ENCODE results near the gene PRAME. TPM values are rescaled to one million over a fixed set of nuclear protein-coding genes. Genes with fewer than 3 reads are reported as not detected.

Gene PRAME
- total RNA-seq, 1 experiment from 2014 or later, result not detected

DNA sequence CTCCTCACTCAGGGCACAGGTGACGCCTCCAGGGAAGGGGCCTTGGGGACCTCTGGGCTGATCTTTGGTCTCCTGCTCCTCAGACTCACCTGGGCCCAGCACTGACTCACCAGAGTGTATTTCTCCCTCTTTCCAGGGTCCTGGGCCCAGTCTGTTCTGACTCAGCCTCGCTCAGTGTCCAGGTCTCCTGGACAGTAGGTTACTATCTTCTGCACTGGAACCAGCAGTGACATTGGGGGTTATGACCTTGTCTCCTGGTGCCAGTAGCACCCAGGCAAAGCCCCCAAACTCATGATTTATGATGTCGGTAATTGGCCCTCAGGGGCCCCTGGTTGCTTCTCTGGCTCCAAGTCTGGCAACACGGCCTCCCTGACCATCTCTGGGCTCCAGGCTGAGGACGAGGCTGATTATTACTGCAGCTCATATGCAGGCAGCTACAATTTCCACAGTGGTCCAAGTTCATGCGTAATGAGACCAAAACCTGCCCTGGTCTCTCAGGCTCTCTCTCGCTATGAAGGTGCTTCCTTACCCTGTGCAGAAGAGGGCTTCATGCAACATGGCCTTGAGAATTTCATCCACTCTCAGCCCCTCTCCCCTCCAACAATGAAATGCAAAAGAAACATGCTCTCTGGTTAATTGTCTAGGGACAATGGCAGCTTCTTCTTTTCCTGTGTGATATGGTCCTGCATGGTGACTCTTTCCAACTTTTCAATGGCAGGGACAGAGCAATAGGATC, 21.0 kb upstream of the PRAME start:
- Histone ChIP-seq H3K9me3 (ENCODE audit: insufficient read depth, low read depth) (no peaks in the 10 kb centered on the region), H2AFZ (no peak overlapping the region), H3F3A (ENCODE audit: insufficient read depth, low read depth) (no peaks in the 10 kb centered on the region), H3K4me3 (no peak overlapping the region), H3K9me2 (ENCODE audit: insufficient read depth) (no peaks in the 10 kb centered on the region), H3K4me2 (no peak overlapping the region), H3K79me2 (ENCODE audit: low read depth) (no peaks in the 10 kb centered on the region), H3K4me1 (replicated peaks; ENCODE audit: insufficient read depth) (no peaks in the 10 kb centered on the region), H4K20me1 (ENCODE audit: insufficient read depth) (no peaks in the 10 kb centered on the region), H3K27ac (no peak overlapping the region), H3K36me3 (ENCODE audit: low read depth) (no peaks in the 10 kb centered on the region), H3K27me3 (ENCODE audit: insufficient read depth, low read depth) (peaks cover 30% of the 10 kb centered on the region)
- no TSS peak for BruUV-seq (replicated peaks)
- intact Hi-C loops (cut with micrococcal nuclease; ENCODE audit: unreplicated experiment), result loop anchor here (10.0 kb wide), 2 partner anchors 375 to 545 kb away; no protein-coding TSS in a partner anchor
- no peak for TF ChIP-seq CTCF (conservative IDR thresholded peaks at IDR 0.05)
- CTCF ChIA-PET, result no interaction called here
- POLR2A ChIA-PET (ENCODE audit: unreplicated experiment), result no interaction called here
- DNase-seq, result no peak

- no peak for DNase-seq
- no peak overlapping the region for H2AFZ ChIP-seq
Measured at GRCh38 chr22:22578702-22579424, 19.8 kb upstream of the PRAME start.

DNA sequence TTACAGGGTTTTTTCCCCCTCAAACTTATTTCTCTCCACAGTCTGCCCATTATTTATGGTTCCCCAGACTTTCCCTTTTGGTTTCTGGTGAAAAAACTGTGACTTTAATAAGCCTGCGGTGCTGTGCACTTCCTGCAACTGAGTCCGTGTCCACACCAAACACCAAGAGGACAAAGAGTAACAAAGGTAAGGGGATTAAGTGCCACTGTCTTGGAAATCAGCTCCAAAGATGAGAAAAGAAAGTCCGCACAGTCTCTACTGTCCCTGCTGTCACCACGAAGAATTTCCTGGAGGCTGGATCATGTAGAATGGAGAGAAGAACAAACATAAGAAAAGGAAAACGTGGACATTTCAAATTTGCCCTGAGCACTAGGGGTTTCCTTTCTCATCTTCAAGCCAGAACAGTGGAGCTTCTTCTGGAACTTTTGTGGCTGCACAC, 17.9 kb upstream of the PRAME start:
- no peak for TF ChIP-seq CTCF (conservative IDR thresholded peaks at IDR 0.05)
- no peak for TF ChIP-seq EZH2 (IDR thresholded peaks at IDR 0.05; ENCODE audit: low read depth)
- no peak for DNase-seq
- POLR2A ChIA-PET (ENCODE audit: unreplicated experiment), result no interaction called here
- Histone ChIP-seq H2AFZ (no peak overlapping the region), H3K4me2 (no peak overlapping the region), H3K4me3 (no peak overlapping the region), H3K4me1 (replicated peaks; ENCODE audit: insufficient read depth) (no peaks in the 10 kb centered on the region), H3K27me3 (ENCODE audit: insufficient read depth, low read depth) (peaks cover 20% of the 10 kb centered on the region), H3K27ac (no peak overlapping the region), H3K79me2 (ENCODE audit: low read depth) (no peaks in the 10 kb centered on the region), H3K9me3 (ENCODE audit: insufficient read depth, low read depth) (no peaks in the 10 kb centered on the region), H3F3A (ENCODE audit: insufficient read depth, low read depth) (no peaks in the 10 kb centered on the region), H3K36me3 (ENCODE audit: low read depth) (no peaks in the 10 kb centered on the region), H3K9me2 (ENCODE audit: insufficient read depth) (no peaks in the 10 kb centered on the region; the same call in 1 of the 2 replicates), H4K20me1 (ENCODE audit: insufficient read depth) (no peaks in the 10 kb centered on the region)
- CTCF ChIA-PET, result no interaction called here
- intact Hi-C loops (cut with micrococcal nuclease; ENCODE audit: unreplicated experiment), result no loop called here
- BruUV-seq (replicated peaks), result no TSS peak

More at GRCh38 chr22:22578702-22579424, 19.8 kb upstream of the PRAME start:
- intact Hi-C loops (cut with micrococcal nuclease; ENCODE audit: unreplicated experiment), result no loop called here
- H3K36me3 ChIP-seq (ENCODE audit: low read depth), result no peaks in the 10 kb centered on the region
- peaks cover 26% of the 10 kb centered on the region for H3K27me3 ChIP-seq (ENCODE audit: insufficient read depth, low read depth)
- no peaks in the 10 kb centered on the region for H3K9me3 ChIP-seq (ENCODE audit: insufficient read depth, low read depth)
- no peak overlapping the region for H3K4me3 ChIP-seq
- no peak overlapping the region for H3K4me2 ChIP-seq
- no peak overlapping the region for H3K27ac ChIP-seq
- H3K9me2 ChIP-seq (ENCODE audit: insufficient read depth), result no peaks in the 10 kb centered on the region; the same call in 1 of the 2 replicates
- no TSS peak for BruUV-seq (replicated peaks)
- ChIA-PET CTCF (no interaction called here), POLR2A (ENCODE audit: unreplicated experiment) (no interaction called here)
- no peaks in the 10 kb centered on the region for H3F3A ChIP-seq (ENCODE audit: insufficient read depth, low read depth)
- no peaks in the 10 kb centered on the region for H3K79me2 ChIP-seq (ENCODE audit: low read depth)
- H3K4me1 ChIP-seq (replicated peaks; ENCODE audit: insufficient read depth), result no peaks in the 10 kb centered on the region
- H4K20me1 ChIP-seq (ENCODE audit: insufficient read depth), result no peaks in the 10 kb centered on the region
- TF ChIP-seq CTCF (conservative IDR thresholded peaks at IDR 0.05), result no peak
- no peak for TF ChIP-seq EZH2 (IDR thresholded peaks at IDR 0.05; ENCODE audit: low read depth)
